PFSK-1 (cell line): ENCODE data around the gene BRIX1.

Source experiments
- POLR2AphosphoS5 ChIP-seq: IDR thresholded peaks from 2 replicates; pipeline ENCODE4 v1.6.1; 2012; ENCODE audit warnings: low read depth, mild to moderate bottlenecking, control low read depth, low read length, moderate library complexity
- TAF1 ChIP-seq: IDR thresholded peaks from 2 replicates; pipeline ENCODE4 v1.6.1; 2012; ENCODE audit warnings: low read length, control low read depth, borderline replicate concordance; ENCODE audit not compliant: insufficient read depth

GRCh38 chr5:34886392-34887119, 29.0 kb upstream of the BRIX1 start:
- no peak for TF ChIP-seq TAF1
- TF ChIP-seq POLR2AphosphoS5 = no peak
